Inflammatory macrophage treated with lipopolysaccharide for 4 hours (primary cell): ENCODE data around the gene INSIG2.

Experiments
- DNase-seq: peaks from one replicate; pipeline ENCODE4 v3.0.0-alpha.2; 2020

The INSIG2 gene

DNA sequence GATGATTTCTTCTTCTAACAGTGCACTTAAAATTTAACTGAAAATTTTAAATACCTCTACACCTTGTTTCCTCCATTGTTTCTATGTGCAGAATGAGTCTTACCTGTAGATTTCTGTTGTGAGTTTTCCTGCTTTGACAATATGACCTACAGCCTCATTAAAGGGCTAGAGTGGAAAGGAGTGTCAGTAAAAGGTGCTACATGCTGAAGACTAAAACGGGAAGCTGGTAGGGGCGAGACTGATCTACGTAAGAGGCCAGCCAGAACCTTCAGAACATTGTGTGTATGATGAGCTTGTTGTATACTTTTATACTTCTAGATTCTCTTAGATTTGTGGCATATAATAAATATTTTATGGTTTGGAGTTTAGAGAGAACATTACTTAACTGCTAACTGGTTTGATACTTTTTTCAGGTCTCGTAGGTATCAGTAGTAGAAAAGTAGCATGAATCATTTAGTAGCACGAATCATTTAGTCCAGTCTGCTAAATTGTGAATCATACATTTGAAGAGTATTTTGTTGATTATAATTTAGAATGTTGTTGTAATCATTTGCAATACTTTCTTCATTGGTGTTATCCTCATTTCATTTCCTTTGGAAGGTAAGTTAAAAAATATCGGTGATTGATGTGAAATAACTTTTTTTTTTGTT, 14.3 kb downstream of the INSIG2 start:
- DNase-seq: no peak

DNA sequence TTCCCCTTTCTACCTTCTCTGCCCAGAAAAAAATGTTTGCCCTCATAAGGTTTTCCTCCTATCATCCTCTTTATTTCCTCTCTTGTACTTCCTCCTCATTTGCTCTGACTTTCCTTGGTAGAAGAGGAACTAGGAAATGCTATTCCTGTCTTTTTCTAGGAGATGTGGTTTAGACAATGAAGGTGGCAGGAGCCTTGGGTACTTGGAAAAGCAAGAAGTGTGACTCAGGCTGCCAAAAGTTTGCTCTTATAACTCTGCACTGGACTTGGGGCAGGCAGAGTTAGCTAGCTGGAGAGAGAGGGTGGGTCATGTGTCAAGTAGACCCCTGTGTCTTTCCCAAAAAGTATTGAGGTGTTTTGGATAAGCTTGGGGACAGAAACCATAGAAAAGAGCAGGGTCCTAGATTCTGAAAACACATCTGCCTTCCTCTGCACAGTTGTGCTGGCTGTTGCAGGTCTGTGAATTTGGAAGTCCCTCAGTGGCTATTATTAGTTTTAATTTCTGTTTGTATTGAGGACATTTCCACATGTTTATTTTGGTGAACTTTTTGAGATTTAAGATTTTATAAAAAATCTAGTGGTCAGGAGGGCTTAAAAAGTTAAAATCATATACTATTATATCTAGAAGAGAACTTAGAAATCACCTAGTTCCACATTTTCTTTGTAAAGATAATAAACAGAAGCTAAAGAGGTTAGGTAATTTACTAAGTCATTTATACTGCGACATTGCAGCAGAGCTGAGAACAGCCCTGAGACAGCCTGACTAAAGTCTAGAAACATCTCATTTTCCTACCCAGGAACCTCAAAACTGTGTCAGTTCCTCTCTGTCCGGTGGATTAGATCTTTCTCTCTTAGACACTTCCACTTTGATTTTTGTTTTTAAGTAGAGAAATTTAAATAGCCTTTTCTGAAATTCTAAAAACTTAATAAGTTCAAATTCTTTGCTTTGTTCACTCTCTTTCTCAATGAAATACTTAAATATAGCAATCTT, 16.0 kb downstream of the INSIG2 start:
- DNase-seq: peak; percentile 91

DNA sequence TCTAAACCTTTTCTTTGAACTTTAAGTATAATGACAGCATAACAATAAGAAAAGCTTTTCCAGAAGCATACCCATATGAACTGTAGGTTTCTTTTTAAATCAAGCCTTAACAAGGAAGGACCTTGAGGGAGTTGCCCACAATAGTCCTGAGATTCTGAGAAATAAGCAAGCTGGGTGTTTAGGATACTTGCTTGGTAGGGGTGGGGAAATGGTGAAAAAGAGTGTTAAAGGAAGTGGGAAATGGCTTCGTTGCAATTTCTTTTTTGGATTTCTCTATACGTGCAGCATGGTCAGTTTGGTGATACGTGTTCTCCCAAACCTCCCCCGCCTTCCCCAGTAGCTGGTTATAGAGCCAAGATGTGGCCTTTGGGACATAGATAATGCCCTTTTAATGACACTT, 17.2 kb downstream of the INSIG2 start:
- peak; percentile 68 for DNase-seq

DNA sequence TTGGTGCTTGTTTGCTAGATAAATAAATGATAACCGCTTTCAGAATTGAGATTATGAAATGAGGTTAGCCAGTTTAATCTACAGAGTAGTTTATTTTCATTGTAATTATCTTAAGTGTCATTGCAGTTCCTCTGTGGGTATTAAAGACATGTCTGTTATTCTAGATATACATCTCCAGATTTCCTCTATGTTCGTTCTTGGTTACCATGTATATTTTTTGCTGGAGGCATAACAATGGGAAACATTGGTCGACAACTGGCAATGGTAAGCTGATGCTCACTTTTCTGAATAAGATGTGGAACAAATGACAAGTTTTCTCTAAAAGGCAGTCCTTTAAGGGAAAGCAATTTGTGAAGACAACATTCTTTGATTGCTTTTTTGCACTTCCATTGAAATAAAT, 18.7 kb downstream of the INSIG2 start:
- DNase-seq: no peak

DNA sequence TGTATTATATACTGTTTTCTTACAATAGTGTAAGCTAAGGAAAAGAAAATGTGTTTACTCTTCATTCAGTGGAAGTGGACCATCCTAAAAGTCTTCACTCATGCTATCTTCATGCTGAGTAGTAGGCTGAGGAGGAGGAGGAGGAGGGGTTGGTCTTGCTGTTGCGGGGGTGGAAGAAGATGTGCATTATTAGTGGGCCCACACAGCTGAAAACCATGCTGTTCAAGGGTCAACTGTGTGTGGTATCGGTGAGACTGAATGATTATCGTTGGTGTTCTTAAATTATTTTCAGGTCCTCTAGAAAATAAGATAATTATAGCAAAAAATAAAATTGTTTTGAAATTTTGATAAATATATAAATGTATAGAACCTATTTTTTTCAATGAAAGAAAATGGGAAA, 22.0 kb downstream of the INSIG2 start:
- DNase-seq: no peak

DNA sequence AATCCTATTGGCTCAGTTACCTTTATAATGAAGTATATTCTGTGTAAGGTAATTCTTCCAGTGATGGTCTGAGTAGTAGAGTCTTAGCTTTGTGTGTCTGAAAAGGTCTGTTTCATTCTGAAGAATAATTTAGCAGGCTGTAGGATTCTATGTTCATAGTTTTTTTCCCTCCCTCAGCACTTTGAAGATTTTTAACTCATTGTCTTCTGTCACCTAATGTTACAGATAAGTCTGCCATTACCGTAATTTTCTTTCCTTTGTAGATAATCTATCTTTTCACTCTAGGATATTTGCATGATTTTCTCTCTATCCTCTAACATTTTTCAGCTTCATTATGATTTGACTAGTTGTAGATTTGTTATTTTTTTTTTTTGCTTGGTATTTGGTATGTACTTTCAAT, 22.7 kb downstream of the INSIG2 start:
- DNase-seq: no peak

DNA sequence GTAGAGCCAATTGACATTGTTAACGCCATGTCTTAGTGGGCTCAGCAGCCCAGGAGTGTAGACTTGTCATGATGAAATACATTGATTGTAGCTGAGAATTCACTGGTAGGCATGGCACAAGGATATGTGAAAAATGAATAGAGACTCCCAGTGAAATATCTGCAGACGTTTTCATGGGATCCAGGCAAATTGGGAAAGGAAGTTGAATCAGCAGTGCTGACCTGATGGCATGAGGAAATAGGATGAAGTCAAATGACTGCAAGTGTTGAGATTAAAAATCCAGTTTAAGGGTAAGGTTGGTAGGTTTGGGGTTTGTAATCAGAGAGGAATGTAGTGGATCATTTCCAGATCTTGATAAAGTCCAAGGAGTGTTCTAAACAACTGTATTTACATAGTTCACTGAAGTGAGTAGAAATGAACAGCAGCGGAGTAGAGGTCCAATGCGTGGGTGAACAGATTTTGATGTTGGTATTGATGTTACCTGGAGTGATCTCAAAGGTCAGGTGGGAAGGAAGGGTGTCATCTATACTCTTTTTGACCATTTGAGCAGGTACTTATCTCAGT, 24.6 kb downstream of the INSIG2 start:
- peak; percentile 69 for DNase-seq

DNA sequence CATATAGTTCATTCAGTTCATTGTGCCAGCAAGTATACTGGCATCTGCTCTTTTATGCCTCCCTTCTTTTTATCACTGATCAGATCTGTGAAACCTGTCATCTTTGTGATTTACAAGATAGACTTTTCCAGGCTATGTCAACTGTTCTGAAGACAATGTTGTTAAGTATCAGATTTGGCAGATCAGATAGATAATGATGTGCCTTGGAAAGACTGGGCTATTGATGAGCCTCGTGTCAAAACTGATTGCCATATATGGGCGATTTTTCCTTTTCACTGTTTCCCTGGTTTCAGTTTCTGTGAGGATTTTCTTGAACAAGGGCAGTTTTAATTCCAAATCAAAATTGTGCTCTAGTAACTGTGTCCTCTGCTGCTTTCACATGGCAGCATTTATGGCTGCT, 26.6 kb downstream of the INSIG2 start:
- no peak for DNase-seq

DNA sequence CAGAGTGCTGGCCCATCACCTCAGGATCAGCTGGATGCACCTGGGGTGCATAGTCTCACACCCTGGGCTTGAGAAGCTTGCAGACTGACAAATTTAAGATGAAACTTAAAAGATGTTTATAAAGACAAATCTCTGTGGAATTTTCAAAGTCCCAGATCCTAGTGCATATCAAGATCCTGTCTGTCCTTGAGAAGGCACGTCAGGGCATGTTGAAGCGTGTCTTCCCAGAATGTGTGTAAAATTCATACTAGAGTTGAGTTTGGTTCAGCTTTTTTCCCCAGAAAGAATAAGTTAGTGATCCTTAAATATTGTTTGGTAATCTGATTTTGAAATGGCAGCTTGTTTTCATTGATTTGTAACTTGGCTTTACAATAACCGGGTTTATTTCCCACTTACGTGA, 27.5 kb downstream of the INSIG2 start:
- DNase-seq: no peak

DNA sequence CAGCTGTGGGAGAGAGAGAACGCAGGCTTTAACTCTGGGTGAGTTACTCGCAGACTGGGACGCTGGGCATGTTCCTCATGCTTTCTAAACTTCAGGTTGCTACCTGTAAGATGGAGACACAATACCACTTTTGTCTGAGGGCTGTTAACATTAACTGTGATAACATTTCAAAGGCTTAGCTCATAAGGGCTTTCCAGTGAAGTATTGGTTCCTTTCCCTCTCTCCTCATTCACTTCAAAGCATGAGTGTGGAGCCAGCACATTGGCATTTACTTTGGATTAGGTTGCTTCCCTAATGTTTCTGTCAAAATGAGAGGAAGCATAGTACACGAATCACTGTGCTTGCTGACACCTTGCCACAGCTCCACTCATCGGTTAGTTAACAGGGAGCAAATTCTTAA, 30.2 kb downstream of the INSIG2 start:
- no peak for DNase-seq

DNA sequence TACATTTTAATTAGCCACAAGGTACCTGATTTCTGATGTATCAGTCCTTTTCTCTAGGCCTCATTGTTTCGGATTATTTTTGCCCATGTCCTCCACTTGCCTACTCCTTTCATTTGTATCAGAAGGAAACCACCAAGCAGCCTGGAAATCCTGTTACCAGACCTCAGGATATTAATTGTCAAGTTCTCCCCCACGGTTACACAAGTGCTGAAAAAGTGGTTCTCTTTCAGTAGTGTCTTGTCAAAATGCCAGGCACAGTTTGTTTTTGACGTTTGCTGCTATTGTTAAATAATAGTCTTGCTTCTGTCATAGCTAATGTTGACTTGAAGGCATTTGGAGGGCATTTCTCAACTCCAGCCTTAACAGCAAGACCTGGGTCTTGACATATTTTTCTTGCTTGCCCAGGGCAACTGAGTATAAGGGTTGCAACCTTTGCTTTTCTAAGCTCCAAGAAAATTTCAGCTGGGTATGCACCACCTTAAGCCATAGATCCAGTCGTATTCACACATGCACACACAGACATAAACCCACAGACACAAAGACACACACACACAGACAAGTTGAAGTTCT, 31.0 kb downstream of the INSIG2 start:
- DNase-seq: peak; percentile 61

DNA sequence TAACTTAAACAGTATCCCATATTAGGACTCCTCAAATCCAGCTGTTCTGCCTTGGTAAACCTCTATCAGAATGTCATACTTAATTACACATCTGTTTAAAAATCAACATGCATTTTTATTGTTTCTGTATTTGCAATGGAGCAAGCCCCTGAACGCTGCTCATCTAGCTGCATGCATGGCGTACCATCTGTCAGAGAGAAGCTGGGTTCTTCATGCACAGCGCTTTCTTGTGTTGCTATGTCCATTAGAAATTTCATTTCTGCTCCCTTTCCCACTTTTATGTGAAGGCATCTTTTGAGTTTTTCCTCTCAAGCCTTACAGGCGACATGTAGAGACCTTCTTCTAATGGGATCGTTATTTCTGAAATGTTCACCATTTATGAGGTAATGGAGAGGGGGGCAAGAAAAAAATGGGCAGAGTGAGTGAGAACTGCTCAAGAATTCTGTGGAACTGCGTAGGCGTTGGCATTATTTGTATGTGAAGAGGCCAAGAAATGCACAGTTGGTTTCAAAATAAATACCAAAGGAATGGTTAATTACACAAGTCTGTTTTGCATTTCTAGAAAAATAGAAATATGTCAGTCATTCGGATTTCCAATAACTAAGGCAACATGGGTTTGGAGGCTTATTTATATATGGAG, 31.6 kb downstream of the INSIG2 start:
- no peak for DNase-seq

DNA sequence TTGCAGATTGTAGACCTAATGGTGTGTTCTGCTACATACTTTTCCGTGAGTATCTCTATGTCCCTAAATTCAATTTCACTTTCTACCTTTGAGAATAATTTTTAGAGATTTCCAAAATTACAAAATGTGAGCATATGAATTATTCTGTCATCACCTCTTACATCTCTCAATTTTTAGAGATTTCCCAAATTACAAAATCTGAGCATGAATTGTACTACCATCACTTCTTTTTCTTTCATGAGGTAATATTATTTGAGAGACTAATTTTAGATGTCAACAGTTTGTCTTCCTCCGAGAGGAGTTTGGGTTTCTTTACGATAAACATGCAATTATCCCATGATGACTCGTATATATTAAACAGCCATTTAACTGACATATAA, 32.1 kb downstream of the INSIG2 start:
- peak; percentile 95 for DNase-seq

DNA sequence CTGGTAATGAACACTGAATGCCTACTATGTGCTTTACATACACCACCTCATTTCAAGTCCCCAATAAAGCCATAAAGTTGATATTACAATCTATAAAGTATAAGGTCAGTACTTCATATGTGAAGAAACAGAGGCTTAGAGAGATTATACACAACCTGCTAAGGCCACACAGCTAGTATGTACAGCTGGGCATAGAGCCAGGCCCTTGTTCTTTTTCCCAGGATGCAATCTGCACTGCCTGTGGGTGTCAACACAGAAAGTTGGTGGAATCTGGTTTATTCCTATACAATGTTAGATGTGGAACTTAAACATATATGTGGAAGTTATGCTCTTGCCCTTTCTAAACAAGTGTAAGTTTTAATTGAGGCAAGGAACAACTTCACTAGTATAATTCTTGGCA, 32.8 kb downstream of the INSIG2 start:
- DNase-seq: no peak

DNA sequence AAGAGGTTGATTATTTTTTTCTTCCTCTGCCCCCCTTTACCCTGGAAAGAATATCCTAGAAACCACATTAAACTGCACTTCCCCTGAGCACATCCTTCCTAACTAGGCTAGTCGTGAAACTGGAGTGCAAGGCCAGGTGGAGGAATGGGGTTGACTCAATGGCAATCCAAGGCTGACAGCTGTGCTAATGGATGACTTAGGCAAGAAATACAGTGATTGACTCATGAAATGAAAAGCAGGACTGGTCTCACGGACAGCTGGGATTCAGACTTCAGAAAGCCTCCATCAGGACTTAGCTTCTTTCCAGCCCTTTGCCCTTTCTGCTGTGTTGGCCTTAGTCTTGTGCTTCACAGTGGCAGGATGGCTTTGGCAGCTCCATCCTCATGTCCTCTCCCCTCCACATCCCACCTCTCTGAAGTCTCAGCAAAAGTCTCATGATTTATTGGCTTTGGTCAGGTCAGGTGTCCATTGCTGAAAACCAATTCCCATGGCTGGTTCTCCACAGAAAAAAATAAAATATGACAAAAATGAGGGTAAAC, 33.8 kb downstream of the INSIG2 start:
- peak; percentile 63 for DNase-seq

DNA sequence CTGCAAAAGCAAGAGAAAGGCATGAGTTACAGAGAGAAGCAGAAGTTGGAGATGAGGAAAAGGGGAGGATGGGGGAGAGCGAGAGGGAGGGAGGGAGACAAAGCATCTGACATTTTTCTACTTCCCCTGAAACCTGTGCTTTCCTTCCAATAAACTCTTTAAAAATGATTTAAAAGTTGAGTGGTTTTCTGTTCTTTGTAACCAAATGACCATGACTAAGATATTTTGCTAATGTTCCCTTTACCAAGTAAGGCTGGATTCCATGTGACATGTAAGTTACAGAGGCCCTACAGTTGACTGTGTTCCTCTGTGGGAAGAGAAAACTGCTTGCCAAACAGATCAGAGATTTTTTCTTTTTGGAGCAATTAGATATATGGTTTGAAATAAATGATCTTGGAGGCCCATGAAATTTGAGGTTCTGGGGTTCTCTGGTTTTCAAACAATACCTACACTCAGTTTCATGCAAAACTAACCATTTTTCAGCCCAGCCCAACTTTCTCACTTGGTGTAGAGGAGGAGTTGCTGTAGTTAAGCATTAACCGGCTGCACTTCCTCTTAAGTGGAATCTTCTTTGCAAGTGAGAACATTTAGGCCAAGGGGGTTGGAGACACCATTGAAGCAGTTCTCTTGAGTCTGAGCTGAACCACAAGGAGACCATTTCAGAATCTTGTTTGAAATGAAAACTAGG, 34.5 kb downstream of the INSIG2 start:
- DNase-seq: peak; percentile 92

DNA sequence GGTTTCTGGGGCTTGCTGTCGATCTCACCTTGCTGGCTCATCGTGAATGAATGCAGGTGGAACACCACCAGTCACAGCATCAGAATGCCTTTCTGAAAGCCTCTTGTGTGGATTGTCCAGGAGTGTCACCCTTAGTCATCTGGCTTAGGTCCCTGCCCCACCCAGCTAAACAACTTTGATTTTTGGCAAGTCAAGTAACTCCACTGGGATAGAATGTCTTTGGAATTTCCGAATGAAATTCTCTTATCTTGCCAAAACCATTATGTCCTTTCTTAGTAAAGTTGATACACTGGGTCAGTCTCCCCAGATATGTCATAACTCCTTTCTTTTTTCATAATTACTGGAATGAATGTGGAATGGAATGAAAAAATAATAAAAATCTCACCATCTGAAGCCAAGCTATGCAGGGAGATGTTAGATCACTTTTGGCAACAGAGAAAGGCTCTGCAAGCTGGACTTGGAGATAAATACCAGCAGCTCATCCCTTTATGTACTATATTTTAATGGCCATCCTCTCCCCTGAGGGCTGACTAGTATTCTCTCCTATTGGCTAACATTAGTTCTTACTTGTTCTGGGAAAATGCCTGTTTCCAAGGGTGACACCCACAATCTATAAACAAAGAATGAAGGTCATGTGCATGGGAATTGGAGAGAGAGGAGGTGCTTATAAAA, 35.4 kb downstream of the INSIG2 start:
- peak; percentile 70 for DNase-seq

DNA sequence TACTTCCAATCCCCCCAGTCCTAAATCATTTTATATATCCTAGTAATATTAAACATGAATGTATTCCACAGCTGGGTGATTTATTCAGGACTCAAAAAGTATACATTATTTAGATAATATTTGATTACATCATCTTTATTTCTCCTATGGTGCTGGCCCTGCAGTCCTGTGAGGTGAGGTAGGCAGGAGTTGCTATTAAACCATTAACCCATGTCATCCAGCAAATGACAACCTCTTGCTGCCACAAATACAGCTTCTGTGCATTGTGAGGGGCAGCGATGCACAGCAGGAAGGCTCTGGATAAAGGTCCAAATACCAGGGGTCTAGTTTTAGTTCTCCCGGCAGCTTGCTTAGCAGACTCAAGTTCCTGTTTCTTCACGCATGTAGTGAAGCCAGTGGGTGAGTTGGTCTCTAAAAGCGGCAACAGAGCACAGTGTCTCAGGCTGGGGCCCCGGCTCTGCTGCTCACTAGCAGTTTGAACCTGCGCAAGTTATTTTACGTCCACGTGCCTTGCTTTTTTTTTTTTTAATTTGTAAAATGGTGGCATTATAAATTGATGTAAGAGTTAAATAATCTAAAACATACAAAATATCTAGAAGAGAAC, 36.1 kb downstream of the INSIG2 start:
- peak; percentile 81 for DNase-seq

DNA sequence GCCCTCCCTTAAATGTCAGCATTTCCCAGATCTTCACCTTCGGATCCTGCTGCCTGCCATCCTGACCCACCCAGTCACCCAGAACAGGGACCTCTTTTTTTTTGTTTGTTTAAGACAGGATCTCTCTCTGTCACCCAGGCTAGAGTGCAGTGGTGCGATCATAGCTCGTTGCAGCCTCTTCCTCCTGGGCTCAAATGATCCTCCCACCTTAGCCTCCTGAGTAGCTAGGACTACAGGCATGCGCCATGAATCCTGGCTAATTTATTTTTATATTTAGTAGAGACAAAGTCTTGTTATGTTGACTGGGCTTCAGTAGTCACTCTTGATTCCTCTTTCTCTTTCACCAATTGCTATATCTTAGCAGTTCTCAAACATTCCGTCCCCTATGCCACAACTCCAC, 39.0 kb downstream of the INSIG2 start:
- DNase-seq: peak; percentile 37

DNA sequence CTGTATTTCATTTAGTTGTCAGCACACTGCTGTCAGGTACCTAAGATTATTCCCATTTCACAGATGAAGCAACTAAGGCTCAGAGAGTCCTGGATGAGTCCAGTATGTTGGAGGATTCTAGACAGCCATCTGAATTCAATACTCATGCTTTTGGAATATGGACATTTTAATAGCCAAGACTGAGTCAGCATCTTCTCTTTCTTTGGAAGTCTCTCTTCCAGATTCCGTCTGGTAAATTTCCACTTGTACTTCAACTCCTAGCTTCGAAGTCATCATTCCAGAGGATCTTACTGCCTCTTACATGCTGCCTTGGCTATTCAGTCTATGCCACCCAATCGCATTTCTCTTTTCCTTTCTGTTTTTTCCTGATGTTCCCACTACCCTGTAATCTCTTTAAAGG, 40.6 kb downstream of the INSIG2 start:
- no peak for DNase-seq

DNA sequence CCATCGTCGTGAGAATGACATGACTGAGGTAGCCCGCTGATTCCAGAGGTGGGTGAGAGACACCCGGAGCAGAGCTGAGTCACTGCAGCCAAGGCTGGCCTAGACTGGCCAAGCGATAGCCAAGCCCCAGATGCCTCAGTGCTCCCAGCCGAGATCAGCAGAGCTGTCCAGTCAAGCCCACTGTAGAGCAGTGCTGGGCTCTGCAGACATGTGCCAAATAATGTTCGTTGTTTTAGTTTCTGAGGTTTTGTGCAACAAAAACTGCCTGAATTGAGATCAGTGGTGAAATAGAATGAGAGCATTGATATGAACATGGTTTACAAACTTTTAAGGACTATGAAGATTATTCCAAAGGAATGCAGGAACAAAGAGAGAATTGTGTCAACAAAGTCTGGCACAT, 42.1 kb downstream of the INSIG2 start:
- no peak for DNase-seq
